ENCODE results near the gene EIF4E3. TPM values are rescaled to one million over a fixed set of nuclear protein-coding genes. Genes with fewer than 3 reads are reported as not detected.

The EIF4E3 gene
- total and polyA plus RNA-seq, 2 of the 13 experiments (the other 11 are each of a cell fraction or from before 2014, with no cell fraction given): 0.07 to 0.15 TPM

DNA sequence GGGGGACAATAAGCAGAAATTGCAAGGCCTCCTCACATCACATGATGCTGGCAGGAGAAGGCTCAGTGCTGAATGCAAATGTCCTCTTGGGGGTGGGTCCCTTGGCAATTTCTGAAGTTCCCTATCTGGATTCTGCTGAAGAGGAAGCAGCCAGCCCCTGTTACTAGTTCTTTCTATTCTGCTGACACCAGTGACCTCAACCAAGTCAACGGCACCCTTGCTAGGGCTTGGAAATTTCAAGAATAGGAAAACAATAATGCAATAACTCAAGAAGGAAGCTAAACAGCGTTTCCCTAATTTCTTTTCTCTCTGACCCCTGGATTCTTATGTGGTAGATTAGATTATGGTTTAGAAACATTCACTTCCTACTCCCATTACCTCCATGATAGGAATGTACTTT is 95.5 kb downstream of the EIF4E3 start:
- no TSS peak for BruUV-seq (replicated peaks)
- no peak overlapping the region for H3K4me2 ChIP-seq (ENCODE audit: low read depth, low read length)
- intact Hi-C loops (cut with micrococcal nuclease; ENCODE audit: unreplicated experiment) (no loop called here), in situ Hi-C loops (cut with HindIII; ENCODE audit: extremely low pct_ligation_motif_present, low pct_unique_long_range_greater_than_20kb) (no loop called here)
- H3K9ac ChIP-seq (ENCODE audit: insufficient read depth, low read depth, low read length): no peak overlapping the region
- H3K4me1 ChIP-seq (ENCODE audit: insufficient read depth, low read length): no peaks in the 10 kb centered on the region
- 34% methylated on average over 2 of the region's 2 CpGs for WGBS (ENCODE audit: low lambda C conversion rate)
- H3K79me2 ChIP-seq (ENCODE audit: insufficient read depth, low read length): no peaks in the 10 kb centered on the region
- H3K27ac ChIP-seq (ENCODE audit: extremely low read length, insufficient read depth, low read length): no peak overlapping the region
- DNase-seq (ENCODE audit: low spot score) (no peak), ATAC-seq (no peak), FAIRE-seq (no peak)
- TF ChIP-seq, protein P1, sequence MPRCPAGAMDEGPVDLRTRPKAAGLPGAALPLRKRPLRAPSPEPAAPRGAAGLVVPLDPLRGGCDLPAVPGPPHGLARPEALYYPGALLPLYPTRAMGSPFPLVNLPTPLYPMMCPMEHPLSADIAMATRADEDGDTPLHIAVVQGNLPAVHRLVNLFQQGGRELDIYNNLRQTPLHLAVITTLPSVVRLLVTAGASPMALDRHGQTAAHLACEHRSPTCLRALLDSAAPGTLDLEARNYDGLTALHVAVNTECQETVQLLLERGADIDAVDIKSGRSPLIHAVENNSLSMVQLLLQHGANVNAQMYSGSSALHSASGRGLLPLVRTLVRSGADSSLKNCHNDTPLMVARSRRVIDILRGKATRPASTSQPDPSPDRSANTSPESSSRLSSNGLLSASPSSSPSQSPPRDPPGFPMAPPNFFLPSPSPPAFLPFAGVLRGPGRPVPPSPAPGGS (CRISPR knock-in tag; IDR thresholded peaks at IDR 0.05): no peak
- no peak for TF ChIP-seq SP4 (CRISPR knock-in tag; IDR thresholded peaks at IDR 0.05)
- no peak for TF ChIP-seq PCBP1 (IDR thresholded peaks at IDR 0.05; ENCODE audit: borderline replicate concordance, low read depth, low read length)
- no peak for TF ChIP-seq RAD51 (IDR thresholded peaks at IDR 0.05; ENCODE audit: borderline replicate concordance)
- no peak for TF ChIP-seq TCF7L2 (IDR thresholded peaks at IDR 0.05; ENCODE audit: low read depth, low read length)
- TF ChIP-seq ZNF264 (CRISPR knock-in tag; IDR thresholded peaks at IDR 0.05): no peak
- no peak for TF ChIP-seq ZNF746 (CRISPR knock-in tag; IDR thresholded peaks at IDR 0.05)
- TF ChIP-seq NKX3-1 (CRISPR knock-in tag; IDR thresholded peaks at IDR 0.05): no peak
- TF ChIP-seq PRPF4 (IDR thresholded peaks at IDR 0.05; ENCODE audit: low read depth, low read length, poor library complexity, severe bottlenecking): no peak
- TF ChIP-seq RXRA (CRISPR knock-in tag; IDR thresholded peaks at IDR 0.05): no peak
- TF ChIP-seq SP5 (CRISPR knock-in tag; IDR thresholded peaks at IDR 0.05; ENCODE audit: borderline replicate concordance, low read depth): no peak
- TF ChIP-seq, protein P2, sequence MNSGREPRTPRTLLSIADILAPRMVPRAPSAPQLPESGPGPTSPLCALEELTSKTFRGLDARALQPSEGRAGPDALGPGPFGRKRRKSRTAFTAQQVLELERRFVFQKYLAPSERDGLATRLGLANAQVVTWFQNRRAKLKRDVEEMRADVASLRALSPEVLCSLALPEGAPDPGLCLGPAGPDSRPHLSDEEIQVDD (CRISPR knock-in tag; IDR thresholded peaks at IDR 0.05; ENCODE audit: borderline replicate concordance): no peak
- no peak for TF ChIP-seq NR2F2 (IDR thresholded peaks at IDR 0.05; ENCODE audit: borderline replicate concordance, low read depth)
- TF ChIP-seq ZNF572 (CRISPR knock-in tag; IDR thresholded peaks at IDR 0.05): no peak
- H3K4me3 ChIP-seq (replicated peaks in 1 of 3; ENCODE audit: insufficient read depth in 1 of 3, low read depth in 2 of 3, low read length in 3 of 3): no peak overlapping the region
- no peak overlapping the region for H2AFZ ChIP-seq (ENCODE audit: low read length)
- 0 out of 2 replicates have a peak, but pooled peaks cover 3% of the 10 kb centered on the region for H3K9me3 ChIP-seq (ENCODE audit: low read length)
- no peaks in the 10 kb centered on the region for H4K20me1 ChIP-seq (ENCODE audit: insufficient read depth, low read length)
- peaks cover 0 to 14% of the 10 kb centered on the region in 2 experiments; a peak in 2 of 5 replicates for H3K27me3 ChIP-seq (ENCODE audit: control insufficient read depth in 1 of 2, insufficient read depth in 2 of 2, low read length in 2 of 2)
- ChIA-PET POLR2A (no interaction called here), CTCF (ENCODE audit: low intra/inter-chr PET ratio, low total read pairs) (no interaction called here)
- no peaks in the 10 kb centered on the region for H3K36me3 ChIP-seq (replicated peaks in 1 of 2; ENCODE audit: control insufficient read depth in 1 of 2, insufficient read depth in 2 of 2, low read length in 2 of 2)

Data from HepG2 (cell line).